ENCODE measurements around the gene PET100.
"Not testable (repeated sequence)": the region's sequence is repeated elsewhere in the genome, so short reads cannot be mapped to it uniquely, and the experiment has no call there.

The PET100 gene

DNA sequence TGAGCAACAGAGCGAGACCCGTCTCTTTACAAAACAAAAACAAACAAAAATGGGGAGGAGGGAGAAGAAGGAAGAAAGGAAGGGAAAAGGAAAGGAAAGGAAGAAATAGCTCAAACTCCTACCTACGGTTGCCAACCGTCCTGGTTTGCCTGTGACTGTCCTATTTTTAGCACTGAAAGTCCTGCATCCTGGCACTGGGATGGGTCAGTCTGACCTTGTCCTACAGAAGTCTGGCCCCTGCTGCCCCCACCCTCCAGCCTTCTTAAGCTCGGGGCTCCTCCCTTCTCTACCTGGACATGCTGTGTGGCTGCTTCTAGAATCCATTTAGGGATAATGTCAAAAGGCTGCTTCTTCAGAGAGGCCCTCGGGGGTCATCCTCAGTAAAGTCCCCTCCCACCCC is 6.1 kb downstream of the PET100 start:
- Mint-ChIP-seq H3K27me3 (ENCODE audit: low read depth) (no peaks in the 10 kb centered on the region), H3K9me3 (no peaks in the 10 kb centered on the region), H3K4me1 (ENCODE audit: low read depth) (peaks cover 19% of the 10 kb centered on the region), H3K4me3 (peak overlapping the region; percentile 85), H3K36me3 (ENCODE audit: low read depth) (peaks cover 15% of the 10 kb centered on the region), H3K27ac (peak overlapping the region; percentile 67)
- no peak for DNase-seq (ENCODE audit: low spot score)

DNA sequence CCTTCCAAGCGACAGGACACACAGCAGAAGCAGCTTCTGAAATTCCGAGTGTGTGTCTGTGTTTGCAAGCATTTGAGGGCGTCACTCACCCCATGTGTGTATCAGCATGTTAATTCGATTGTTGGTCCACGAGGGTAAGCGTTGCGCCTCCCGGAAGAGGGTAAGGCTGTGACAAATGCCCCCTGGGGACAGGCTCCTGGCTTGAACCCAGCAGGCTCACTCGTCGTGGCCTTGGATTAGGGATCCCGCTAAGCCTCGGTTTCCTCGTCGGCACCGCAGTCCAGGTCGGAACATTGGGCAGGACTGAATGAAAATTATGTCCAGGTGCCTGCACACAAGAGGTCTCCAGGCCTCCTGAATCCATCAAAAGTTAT is 6.7 kb downstream of the PET100 start:
- peaks cover 15% of the 10 kb centered on the region for H3K36me3 Mint-ChIP-seq (ENCODE audit: low read depth)

DNA sequence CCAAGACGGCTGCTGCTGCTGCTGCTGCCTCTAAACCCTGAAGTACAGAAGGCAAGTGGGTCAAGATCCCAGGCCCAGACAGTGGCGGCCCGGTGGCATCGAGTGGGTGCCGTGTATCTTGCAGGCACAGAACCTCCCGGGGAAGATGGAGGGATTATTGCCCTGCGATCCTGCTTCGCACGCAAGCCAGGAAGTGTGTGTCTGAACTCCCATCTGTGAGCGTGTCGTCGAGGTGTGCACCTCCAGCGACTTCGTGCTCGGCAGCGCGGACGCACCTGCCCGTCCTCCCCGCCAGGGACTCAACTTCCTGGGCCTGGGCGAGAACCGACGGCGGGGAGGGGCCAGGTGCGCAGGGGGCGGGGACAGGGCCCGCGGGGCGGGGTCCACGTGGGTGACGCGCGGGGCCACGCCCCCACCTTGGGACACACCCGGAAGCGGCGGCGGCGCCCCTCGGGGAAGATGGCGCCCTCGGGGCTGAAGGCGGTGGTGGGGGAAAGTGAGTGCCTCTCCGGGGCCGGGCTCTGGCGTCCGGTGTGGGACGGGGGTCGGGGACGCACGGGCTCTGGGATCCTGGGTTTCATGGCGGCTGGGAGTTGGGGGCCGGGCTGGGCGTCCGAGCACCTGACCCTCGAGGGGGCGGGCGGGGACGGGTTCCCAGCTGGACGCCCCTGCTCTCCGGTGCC is 7.2 kb downstream of the PET100 start, which contains the start of gene STXBP2:
Gene STXBP2 (plus strand): TSS at position 420 of the 683 bp plus-strand sequence. CDS start 40 bp downstream, at position 460.
- Mint-ChIP-seq H3K27ac (peak within 1 kb of the TSS; percentile 89), H3K4me1 (ENCODE audit: low read depth) (peaks cover 15% of the 10 kb centered on the region), H3K36me3 (ENCODE audit: low read depth) (peaks cover 15% of the 10 kb centered on the region), H3K27me3 (ENCODE audit: low read depth) (no peaks in the 10 kb centered on the region), H3K4me3 (peak within 1 kb of the TSS; percentile 85), H3K9me3 (no peaks in the 10 kb centered on the region)
- peak; percentile 81 for DNase-seq (ENCODE audit: low spot score)

More for the DNA sequence above, 6.7 kb downstream of the PET100 start:
- H3K27ac Mint-ChIP-seq: peak overlapping the region; percentile 89
- no peaks in the 10 kb centered on the region for H3K27me3 Mint-ChIP-seq (ENCODE audit: low read depth)
- H3K9me3 Mint-ChIP-seq: no peaks in the 10 kb centered on the region
- H3K4me3 Mint-ChIP-seq: peak overlapping the region; percentile 85
- H3K4me1 Mint-ChIP-seq (ENCODE audit: low read depth): peaks cover 15% of the 10 kb centered on the region
- no peak for DNase-seq (ENCODE audit: low spot score)

DNA sequence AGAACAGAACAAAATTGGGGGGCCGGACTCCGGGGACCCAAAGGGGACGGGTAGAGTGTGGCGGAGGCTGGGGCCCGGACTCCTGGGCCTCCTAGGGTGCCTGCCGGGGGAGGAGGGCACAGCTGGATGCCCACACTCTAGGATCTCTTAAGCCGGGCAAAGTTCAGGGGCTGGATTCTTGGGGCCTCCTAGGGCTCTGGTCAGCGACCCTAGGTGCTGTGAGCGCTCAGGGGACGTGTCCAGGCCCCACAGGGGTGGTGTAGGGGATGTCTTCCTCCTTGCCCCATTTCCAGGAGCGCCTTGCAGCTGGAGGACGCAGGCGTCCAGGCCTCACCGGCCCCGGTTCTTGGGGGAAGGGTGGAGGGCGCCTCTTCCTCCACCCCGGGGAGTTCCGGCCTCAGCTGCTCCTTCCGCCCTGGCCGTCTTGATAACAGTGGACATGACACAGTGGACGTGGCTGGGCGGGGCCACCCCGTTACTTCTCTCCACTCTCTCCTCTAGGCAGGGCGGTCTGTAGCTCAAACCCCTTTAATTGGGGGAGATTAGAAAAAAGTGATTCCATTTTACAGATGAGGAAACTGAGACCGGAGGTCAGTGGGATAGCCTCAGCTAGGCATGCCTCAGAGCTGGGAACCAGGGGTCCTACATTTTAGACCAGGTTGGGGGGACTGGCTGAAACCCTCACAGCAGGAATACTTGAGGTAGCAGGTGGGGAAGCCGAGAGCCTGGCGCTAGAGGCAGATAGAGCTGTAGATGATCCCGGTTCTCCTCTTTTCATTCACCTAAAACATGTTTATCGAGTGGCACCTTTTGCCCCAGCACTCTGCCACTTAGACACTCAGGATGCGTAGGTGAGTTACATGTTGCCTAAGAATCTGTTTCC is 8.0 kb downstream of the PET100 start:
- no peak for DNase-seq (ENCODE audit: low spot score)
- Mint-ChIP-seq H3K4me3 (peak overlapping the region; percentile 85), H3K9me3 (no peaks in the 10 kb centered on the region), H3K36me3 (ENCODE audit: low read depth) (peaks cover 15% of the 10 kb centered on the region), H3K27ac (peak overlapping the region; percentile 89), H3K4me1 (ENCODE audit: low read depth) (peaks cover 15% of the 10 kb centered on the region), H3K27me3 (ENCODE audit: low read depth) (no peaks in the 10 kb centered on the region)

DNA sequence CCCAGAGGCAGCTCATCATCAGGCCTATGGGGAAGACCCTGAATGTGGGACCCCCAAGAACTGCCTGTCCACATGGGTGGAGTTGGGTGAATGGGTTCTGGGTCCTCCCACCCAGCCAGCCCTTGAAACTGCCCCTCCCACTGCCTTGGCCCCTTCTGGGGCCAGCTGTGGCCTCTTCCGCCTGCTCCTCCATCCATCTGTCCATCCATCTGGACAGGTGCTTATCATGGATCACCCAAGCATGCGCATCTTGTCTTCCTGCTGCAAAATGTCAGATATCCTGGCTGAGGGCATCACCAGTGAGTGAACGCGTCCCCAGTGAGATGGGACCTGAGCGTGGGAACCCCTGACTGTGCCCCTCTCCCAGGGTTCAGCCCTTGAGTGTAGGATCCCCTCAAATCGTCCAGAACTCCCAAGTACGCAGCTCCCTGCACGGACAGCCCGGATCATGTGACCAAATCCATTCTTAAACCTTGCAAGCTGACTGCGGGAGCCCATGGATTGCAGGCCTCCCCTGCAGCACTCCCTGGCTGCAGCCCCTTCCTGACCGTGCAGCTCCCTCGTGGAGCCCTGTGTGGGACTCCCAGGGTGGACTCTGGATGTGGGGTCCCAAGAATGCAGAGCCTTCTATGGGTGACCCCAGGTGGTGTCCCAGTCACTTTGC is 9.3 kb downstream of the PET100 start:
- peaks cover 22% of the 10 kb centered on the region for H3K36me3 Mint-ChIP-seq (ENCODE audit: low read depth)
- H3K9me3 Mint-ChIP-seq: no peaks in the 10 kb centered on the region
- H3K27ac Mint-ChIP-seq: no peak overlapping the region
- DNase-seq (ENCODE audit: low spot score): no peak
- peaks cover 15% of the 10 kb centered on the region for H3K4me1 Mint-ChIP-seq (ENCODE audit: low read depth)
- peak overlapping the region; percentile 62 for H3K4me3 Mint-ChIP-seq
- no peaks in the 10 kb centered on the region for H3K27me3 Mint-ChIP-seq (ENCODE audit: low read depth)

DNA sequence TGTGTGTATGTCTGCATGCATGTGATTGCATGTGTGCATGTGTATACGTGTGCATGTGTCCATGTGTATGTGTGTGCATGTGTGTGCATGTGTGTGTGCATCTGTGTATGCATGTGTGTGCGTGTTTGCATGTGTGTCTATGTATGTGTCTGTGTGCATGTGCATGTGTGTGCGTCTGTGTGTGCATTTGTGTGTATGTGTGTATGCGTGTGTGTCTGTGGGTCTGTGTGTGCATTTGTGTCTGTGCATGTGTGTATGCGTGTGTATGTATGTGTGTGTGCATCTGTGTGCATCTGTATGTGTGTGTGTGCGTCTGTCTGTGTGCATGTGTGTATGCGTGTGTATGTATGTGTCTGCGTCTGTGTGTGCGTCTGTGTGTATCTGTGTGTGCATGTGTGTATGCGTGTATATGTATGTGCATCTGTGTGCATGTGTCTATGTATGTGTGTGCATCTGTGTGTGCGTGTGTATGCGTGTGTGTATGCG is 10.3 kb downstream of the PET100 start:
- Mint-ChIP-seq H3K4me1 (ENCODE audit: low read depth) (peaks cover 14% of the 10 kb centered on the region), H3K36me3 (ENCODE audit: low read depth) (peaks cover 26% of the 10 kb centered on the region), H3K4me3 (peak overlapping the region; percentile 2), H3K27ac (no peak overlapping the region), H3K9me3 (no peaks in the 10 kb centered on the region), H3K27me3 (ENCODE audit: low read depth) (no peaks in the 10 kb centered on the region)
- no peak for DNase-seq (ENCODE audit: low spot score)

DNA sequence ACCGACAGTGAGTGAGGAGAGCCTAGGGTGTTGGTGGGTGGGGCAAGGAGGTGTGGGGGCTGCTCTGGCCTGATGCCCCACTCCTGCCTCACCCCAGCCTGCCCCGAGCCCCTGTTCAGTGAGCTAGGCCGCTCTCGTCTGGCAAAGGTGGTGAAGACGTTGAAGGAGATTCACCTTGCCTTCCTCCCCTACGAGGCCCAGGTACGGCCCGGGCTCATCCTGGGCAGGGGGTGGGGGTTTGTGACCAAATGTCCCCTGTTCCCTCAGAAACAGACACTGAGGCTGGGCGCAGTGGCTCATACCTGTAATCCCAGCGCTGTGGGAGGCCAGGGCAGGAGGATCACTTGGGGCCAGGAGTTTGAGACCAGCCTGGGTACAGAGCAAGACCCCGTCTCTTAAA is 11.2 kb downstream of the PET100 start:
- no peaks in the 10 kb centered on the region for H3K9me3 Mint-ChIP-seq
- peaks cover 30% of the 10 kb centered on the region for H3K36me3 Mint-ChIP-seq (ENCODE audit: low read depth)
- H3K4me1 Mint-ChIP-seq (ENCODE audit: low read depth): peaks cover 15% of the 10 kb centered on the region
- H3K4me3 Mint-ChIP-seq: no peak overlapping the region
- H3K27ac Mint-ChIP-seq: no peak overlapping the region
- DNase-seq (ENCODE audit: low spot score): no peak
- H3K27me3 Mint-ChIP-seq (ENCODE audit: low read depth): no peaks in the 10 kb centered on the region

DNA sequence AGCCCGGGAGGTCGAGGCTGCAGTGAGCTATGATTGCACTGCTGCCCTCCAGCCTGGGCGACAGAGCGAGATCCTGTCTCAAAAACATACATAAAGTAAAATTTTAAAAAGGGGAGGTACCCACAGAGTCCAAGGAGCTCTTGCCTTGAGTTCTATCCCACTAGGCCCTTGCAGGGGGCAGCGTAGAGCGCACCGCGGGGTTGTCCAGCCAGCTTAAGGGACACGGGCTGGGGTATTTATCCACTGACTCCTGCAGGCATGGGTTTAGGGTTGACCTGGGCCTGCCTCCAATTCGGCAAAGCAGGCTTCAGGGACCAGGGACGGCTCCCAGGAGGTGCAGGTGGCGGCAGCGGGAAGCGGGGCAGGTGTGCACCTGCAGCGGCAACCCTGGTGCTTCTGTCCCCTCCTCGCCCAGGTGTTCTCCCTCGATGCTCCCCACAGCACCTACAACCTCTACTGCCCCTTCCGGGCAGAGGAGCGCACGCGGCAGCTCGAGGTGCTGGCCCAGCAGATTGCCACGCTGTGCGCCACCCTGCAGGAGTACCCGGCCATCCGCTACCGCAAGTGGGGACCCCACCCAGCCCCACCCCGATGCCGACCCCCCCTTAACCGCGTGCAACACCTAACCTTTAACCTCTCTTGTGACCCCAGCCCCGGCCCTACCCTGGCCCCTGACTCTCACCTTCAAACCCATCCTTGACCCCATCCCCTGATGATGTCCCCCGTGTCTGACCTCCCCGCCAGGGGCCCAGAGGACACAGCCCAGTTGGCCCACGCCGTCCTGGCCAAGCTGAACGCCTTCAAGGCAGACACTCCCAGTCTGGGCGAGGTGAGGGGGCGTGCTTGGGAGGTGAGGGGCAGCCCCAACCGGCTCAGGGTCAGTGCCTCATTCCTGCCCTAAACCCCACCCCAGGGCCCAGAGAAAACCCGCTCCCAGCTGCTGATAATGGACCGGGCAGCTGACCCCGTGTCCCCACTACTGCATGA is 12.0 kb downstream of the PET100 start:
- no peaks in the 10 kb centered on the region for H3K27me3 Mint-ChIP-seq (ENCODE audit: low read depth)
- no peak overlapping the region for H3K4me3 Mint-ChIP-seq
- peaks cover 15% of the 10 kb centered on the region for H3K4me1 Mint-ChIP-seq (ENCODE audit: low read depth)
- peaks cover 30% of the 10 kb centered on the region for H3K36me3 Mint-ChIP-seq (ENCODE audit: low read depth)
- no peak overlapping the region for H3K27ac Mint-ChIP-seq
- no peaks in the 10 kb centered on the region for H3K9me3 Mint-ChIP-seq
- no peak for DNase-seq (ENCODE audit: low spot score)

DNA sequence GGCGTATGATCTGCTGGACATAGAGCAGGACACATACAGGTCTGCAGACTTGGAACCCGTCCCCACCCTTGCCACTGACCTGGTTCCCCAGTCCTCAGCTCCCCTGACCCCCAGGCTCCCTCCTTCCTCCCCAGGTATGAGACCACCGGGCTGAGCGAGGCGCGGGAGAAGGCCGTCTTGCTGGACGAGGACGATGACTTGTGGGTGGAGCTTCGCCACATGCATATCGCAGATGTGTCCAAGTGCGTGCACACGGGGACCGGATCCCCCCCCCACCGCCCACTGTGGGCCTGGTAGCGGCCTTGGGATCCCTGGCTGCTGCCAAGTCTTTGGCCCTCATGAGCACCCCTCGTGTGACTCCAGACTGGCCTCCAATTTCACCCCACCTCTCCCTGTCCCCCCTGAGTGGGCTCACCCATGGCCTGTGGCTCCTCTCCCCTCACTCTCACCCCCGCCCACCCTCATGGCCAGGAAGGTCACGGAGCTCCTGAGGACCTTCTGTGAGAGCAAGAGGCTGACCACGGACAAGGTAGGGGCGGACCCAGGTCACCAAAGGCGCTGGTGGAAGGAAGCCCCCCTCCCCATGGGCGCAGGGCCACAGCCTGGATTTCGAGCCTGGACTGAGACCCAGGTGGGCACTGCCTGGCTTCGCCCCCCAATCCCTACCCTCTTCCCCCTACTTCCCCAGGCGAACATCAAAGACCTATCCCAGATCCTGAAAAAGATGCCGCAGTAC is 12.9 kb downstream of the PET100 start:
- Mint-ChIP-seq H3K36me3 (ENCODE audit: low read depth) (peaks cover 30% of the 10 kb centered on the region), H3K27ac (no peak overlapping the region), H3K27me3 (ENCODE audit: low read depth) (no peaks in the 10 kb centered on the region), H3K4me1 (ENCODE audit: low read depth) (peaks cover 13% of the 10 kb centered on the region), H3K4me3 (no peak overlapping the region), H3K9me3 (no peaks in the 10 kb centered on the region)
- no peak for DNase-seq (ENCODE audit: low spot score)

DNA sequence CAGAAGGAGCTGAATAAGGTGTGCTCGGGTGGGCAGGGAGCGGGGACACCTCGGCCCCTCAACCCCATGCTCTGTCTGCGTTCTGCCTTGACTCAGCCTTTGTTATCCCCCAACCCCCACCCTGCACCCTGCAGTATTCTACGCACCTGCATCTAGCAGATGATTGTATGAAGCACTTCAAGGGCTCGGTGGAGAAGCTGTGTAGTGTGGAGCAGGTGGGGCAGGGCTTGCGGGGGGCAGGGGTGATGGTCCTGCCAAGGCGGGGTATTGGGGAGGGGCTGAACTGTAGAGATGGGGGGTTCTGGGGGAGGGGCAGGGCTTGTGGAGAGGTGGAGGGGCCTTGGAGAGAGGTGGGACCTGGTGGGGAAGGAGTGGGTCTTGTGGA is 13.4 kb downstream of the PET100 start:
- Mint-ChIP-seq H3K27ac (no peak overlapping the region), H3K9me3 (no peaks in the 10 kb centered on the region), H3K4me3 (no peak overlapping the region), H3K27me3 (ENCODE audit: low read depth) (no peaks in the 10 kb centered on the region), H3K36me3 (ENCODE audit: low read depth) (peaks cover 32% of the 10 kb centered on the region), H3K4me1 (ENCODE audit: low read depth) (peaks cover 11% of the 10 kb centered on the region)
- DNase-seq (ENCODE audit: low spot score): no peak

DNA sequence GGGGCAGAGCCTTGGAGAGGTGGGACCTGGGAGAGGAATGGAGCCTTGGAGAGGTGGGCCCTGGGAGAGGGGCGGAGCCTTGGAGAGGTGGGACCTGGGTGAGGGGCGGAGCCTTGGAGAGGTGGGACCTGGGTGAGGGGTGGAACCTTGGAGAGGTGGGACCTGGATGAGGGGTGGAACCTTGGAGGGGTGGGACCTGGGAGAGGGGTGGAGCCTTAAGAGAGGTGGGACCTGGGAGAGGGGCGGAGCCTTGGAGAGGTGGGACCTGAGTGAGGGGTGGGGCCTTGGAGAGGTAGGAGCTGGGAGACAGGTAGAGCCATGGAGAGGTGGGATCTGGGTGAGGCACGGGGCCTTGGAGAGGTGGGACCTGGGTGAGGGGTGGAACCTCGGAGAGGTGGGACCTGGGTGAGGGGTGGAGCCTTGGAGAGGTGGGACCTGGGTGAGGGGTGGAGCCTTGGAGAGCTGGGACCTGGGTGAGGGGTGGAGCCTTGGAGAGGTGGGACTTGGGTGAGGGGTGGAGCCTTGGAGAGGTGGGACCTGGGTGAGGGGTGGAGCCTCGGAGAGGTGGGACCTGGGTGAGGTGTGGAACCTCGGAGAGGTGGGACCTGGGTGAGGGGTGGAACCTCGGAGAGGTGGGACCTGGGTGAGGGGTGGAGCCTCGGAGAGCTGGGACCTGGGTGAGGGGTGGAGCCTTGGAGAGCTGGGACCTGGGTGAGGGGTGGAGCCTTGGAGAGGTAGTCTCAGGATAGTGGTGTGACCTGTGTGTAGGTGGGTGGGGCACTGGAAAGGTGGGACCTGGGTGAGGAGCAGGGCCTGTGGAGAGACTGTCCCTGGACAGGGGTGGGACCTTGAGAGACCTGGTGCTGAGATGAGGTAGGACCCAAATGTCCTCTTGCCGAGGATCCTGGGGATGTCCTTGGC is 14.3 kb downstream of the PET100 start:
- H3K27me3 Mint-ChIP-seq (ENCODE audit: low read depth); H3K9me3 Mint-ChIP-seq; H3K4me1 Mint-ChIP-seq (ENCODE audit: low read depth); H3K27ac Mint-ChIP-seq; DNase-seq (ENCODE audit: low spot score); H3K4me3 Mint-ChIP-seq: not testable (repeated sequence)
- H3K36me3 Mint-ChIP-seq (ENCODE audit: low read depth): peaks cover 32% of the 10 kb centered on the region

DNA sequence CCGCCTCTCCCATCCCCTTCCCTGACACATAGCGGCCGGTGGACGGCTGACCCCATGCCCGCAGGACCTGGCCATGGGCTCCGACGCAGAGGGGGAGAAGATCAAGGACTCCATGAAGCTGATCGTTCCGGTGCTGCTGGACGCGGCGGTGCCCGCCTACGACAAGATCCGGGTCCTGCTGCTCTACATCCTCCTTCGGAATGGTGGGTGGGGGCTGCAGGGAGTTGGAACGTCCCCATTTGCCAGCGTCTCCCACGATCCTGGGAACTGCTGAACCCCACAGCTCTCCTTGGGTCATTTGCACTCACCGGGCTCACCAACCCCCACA is 14.9 kb downstream of the PET100 start:
- Mint-ChIP-seq H3K4me3 (no peak overlapping the region), H3K27ac (no peak overlapping the region), H3K27me3 (ENCODE audit: low read depth) (no peaks in the 10 kb centered on the region), H3K9me3 (no peaks in the 10 kb centered on the region), H3K4me1 (ENCODE audit: low read depth) (peaks cover 7% of the 10 kb centered on the region), H3K36me3 (ENCODE audit: low read depth) (peaks cover 29% of the 10 kb centered on the region)
- DNase-seq (ENCODE audit: low spot score): no peak

Data from T-helper 2 cell treated with Interferon-gamma antibody and Interleukin-4, amounts not matched to agents 5 μg/mL and 100 μg/mL, for 36 hours (primary cell).